ENCODE data around the gene MEIG1. TPM values are rescaled to one million over a fixed set of nuclear protein-coding genes. Genes with fewer than 3 reads are reported as not detected.

MEIG1 gene
- total RNA-seq, 1 experiment from 2014 or later: 0.54 TPM

- Histone ChIP-seq H3K9me3 (ENCODE audit: control insufficient read depth, insufficient read depth, low read depth, low read length) (no peaks in the 10 kb centered on the region), H3K36me3 (ENCODE audit: control insufficient read depth, insufficient read depth, low read length) (no peaks in the 10 kb centered on the region; the same call in none of the 2 replicates), H3K4me3 (ENCODE audit: low read depth in 2 of 2, low read length in 2 of 2) (no peak overlapping the region), H3K27ac (ENCODE audit: low read length) (no peak overlapping the region), H3K4me1 (ENCODE audit: control insufficient read depth, insufficient read depth, low read length) (no peaks in the 10 kb centered on the region), H3K27me3 (ENCODE audit: control insufficient read depth, insufficient read depth, low read length) (no peaks in the 10 kb centered on the region)
- BruUV-seq (replicated peaks): no TSS peak
- ChIA-PET POLR2A (no interaction called here), CTCF (no interaction called here)
- no peak for TF ChIP-seq CTCF (IDR thresholded peaks at IDR 0.05)
- TF ChIP-seq REST (IDR thresholded peaks at IDR 0.05; ENCODE audit: insufficient read depth in 1 of 2, low read depth in 2 of 2, low read length in 1 of 2): no peak
- no peak for TF ChIP-seq TCF7L2 (IDR thresholded peaks at IDR 0.05; ENCODE audit: low read depth, low read length)
- TF ChIP-seq SIN3A (IDR thresholded peaks at IDR 0.05; ENCODE audit: borderline replicate concordance, insufficient read depth, low read depth, low read length): no peak
- TF ChIP-seq POLR2AphosphoS5 (IDR thresholded peaks at IDR 0.05; ENCODE audit: low read depth, low read length): no peak
- intact Hi-C loops (cut with micrococcal nuclease; ENCODE audit: unreplicated experiment) (no loop called here), in situ Hi-C loops (cut with HindIII; ENCODE audit: low pct_unique_long_range_greater_than_20kb, low sequenced_read_pairs) (no loop called here)
- ATAC-seq: no peak
- DNase-seq (ENCODE audit: low read depth, low spot score): no peak
Observed at GRCh38 chr10:14926722-14927416, 32.3 kb upstream of the MEIG1 start.

GRCh38 chr10:14930610-14931009 lies 28.6 kb upstream of the MEIG1 start:
- H3K36me3 ChIP-seq (ENCODE audit: control insufficient read depth, insufficient read depth, low read length): no peaks in the 10 kb centered on the region; the same call in none of the 2 replicates
- intact Hi-C loops (cut with micrococcal nuclease; ENCODE audit: unreplicated experiment) (no loop called here), in situ Hi-C loops (cut with HindIII; ENCODE audit: low pct_unique_long_range_greater_than_20kb, low sequenced_read_pairs) (no loop called here)
- no peaks in the 10 kb centered on the region for H3K27me3 ChIP-seq (ENCODE audit: control insufficient read depth, insufficient read depth, low read length)
- H3K4me3 ChIP-seq (ENCODE audit: low read depth in 2 of 2, low read length in 2 of 2): no peak overlapping the region
- TF ChIP-seq TCF7L2 (IDR thresholded peaks at IDR 0.05; ENCODE audit: low read depth, low read length) (no peak), SIN3A (IDR thresholded peaks at IDR 0.05; ENCODE audit: borderline replicate concordance, insufficient read depth, low read depth, low read length) (no peak), REST (IDR thresholded peaks at IDR 0.05; ENCODE audit: insufficient read depth in 1 of 2, low read depth in 2 of 2, low read length in 1 of 2) (no peak), POLR2AphosphoS5 (IDR thresholded peaks at IDR 0.05; ENCODE audit: low read depth, low read length) (no peak), CTCF (IDR thresholded peaks at IDR 0.05) (no peak)
- DNase-seq (ENCODE audit: low read depth, low spot score) (no peak), ATAC-seq (no peak)
- H3K9me3 ChIP-seq (ENCODE audit: control insufficient read depth, insufficient read depth, low read depth, low read length): no peaks in the 10 kb centered on the region
- H3K27ac ChIP-seq (ENCODE audit: low read length): no peak overlapping the region
- ChIA-PET CTCF (no interaction called here), POLR2A (no interaction called here)
- BruUV-seq (replicated peaks): no TSS peak
- no peaks in the 10 kb centered on the region for H3K4me1 ChIP-seq (ENCODE audit: control insufficient read depth, insufficient read depth, low read length)
